ENCODE results near the gene CPA4.
"Not testable (repeated sequence)": the region's sequence is repeated elsewhere in the genome, so short reads cannot be mapped to it uniquely, and the experiment has no call there.

CPA4 gene

DNA sequence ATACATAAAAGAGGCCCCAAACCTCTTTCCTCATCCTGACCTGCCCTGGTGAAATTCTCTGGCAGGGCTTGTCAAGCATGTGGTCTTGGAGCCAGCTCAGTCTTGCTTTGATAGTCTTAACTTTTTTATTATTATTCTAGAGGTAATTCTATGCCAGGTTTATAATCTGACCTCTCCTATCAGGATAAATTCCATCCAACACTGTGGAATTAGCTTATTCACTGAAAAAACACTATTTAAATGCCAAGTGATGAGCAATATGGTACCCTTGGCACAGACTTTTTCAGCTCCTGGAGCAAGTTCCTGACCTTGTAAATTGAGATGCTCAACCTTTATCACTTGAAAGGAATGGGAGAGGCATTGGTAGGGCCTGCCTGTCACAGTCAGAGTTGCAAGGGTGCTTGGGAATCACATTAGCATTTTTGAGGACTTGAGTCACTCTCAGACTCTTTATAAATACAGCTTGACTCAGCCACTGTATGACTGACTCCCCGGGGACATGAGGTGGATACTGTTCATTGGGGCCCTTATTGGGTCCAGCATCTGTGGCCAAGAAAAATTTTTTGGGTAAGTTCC is at the start of gene CPA4:
Gene CPA4, plus strand, starts transcription at position 480 of the 576 bp plus-strand sequence. Its CDS starts 20 bp downstream, at position 500.
- DNase-seq: no peak

DNA sequence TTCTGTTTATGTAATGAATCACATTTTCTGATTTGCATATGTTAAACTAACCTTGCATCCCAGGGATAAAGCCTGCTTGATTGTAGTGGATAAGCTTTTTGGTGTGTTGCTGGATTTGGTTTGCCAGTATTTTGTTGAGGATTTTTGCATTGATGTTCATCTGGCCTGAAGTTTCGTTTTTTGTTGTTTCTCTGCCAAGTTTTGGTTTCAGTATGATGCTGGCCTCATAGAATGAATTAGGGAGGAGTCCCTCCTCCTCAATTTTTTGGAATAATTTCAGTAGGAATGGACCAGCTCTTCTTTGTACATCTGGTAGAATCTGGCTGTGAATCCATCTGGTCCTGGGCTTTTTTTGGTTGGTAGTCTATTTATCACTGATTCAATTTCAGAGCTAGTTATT is 49.5 kb upstream of the CPA4 start:
- not testable (repeated sequence) for DNase-seq

- DNase-seq: not testable (repeated sequence)
Measured at GRCh38 chr7:130246491-130246890, 46.5 kb upstream of the CPA4 start.

DNA sequence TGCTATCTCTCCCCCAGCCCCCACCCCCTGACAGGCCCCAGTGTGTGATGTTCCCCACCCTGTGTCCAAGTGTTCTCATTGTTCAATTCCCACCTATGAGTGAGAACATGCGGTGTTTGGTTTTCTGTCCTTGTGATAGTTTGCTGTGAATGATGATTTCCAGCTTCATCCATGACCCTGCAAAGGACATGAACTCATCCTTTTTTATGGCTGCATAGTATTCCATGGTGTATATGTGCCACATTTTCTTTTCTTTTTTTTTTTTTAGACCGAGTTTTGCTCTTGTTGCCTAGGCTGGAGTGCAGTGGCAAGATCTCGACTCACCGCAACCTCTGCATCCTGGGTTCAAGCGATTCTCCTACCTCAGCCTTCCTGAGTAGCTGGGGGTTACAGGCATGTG is 44.1 kb upstream of the CPA4 start:
- not testable (repeated sequence) for DNase-seq

- DNase-seq: not testable (repeated sequence)
Measured at GRCh38 chr7:130249626-130250025, 43.3 kb upstream of the CPA4 start.

DNA sequence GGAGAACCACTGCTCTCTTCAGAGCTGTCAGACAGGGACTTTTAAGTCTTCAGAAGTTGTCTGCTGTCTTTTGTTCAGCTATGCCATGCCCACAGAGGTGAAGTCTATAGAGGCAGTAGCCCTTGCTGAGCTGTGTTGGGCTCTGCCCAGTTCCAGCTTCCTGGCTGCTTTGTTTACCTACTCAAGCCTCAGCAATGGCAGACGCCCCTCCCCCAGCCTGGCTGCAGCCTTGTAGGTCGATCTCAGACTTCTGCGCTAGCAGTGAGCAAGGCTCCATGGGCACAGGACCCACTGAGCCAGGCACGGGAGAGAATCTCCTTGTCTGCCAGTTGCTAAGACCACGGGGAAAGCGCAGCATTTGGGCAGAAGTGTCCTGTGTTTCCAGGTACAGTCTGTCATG is 38.4 kb upstream of the CPA4 start:
- no peak for DNase-seq

- DNase-seq: no peak
Measured at GRCh38 chr7:130256704-130257103, 36.3 kb upstream of the CPA4 start.

DNA sequence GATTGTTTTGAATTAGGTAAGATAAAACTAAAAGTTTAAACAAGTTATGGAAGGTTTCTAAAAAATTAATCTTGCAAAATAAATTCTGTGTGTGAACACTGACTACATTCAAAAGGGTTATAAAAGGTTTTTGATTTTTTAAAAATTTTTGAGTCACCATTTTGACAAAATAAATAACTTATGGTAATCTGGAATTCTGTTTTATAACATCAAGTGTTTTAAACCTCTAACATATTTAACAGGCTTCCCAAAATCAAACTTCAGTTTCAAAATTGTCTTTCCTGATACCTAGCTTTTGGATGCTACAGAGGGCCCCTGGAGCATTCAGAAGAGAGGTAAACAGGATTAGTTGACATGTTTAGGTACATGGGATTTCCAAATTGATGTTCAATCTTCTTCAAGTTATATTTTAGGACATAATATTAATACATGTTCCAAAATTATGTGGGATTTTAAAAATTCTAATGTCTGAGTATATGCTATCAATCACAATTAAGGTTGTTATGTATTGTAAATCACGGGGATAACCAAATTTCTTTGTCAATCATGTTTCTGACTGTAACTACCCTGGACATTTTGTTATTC is 34.4 kb upstream of the CPA4 start:
- DNase-seq: no peak

DNA sequence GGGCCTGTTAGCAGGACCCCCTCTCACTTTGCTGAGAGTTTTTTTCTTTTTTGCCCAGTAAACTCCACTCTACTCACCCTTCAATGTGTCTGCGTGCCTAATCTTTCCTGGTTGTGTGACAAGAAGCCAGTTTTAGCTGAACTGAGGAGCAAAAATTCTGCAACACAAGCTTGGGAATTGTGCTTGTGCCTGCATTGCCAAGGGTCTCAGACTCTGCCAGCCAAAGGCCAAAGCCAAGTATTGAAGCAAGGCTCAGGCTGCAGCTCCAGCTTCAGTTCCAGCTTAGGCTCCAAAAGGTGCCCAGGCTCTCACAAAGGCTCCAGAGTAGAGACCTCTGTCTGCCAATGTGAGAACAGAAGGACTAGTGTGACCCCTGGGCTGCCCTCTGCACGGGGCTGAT is 30.5 kb upstream of the CPA4 start:
- DNase-seq: no peak

GRCh38 chr7:130263130-130263529 is 29.8 kb upstream of the CPA4 start:
- no peak for DNase-seq

DNA sequence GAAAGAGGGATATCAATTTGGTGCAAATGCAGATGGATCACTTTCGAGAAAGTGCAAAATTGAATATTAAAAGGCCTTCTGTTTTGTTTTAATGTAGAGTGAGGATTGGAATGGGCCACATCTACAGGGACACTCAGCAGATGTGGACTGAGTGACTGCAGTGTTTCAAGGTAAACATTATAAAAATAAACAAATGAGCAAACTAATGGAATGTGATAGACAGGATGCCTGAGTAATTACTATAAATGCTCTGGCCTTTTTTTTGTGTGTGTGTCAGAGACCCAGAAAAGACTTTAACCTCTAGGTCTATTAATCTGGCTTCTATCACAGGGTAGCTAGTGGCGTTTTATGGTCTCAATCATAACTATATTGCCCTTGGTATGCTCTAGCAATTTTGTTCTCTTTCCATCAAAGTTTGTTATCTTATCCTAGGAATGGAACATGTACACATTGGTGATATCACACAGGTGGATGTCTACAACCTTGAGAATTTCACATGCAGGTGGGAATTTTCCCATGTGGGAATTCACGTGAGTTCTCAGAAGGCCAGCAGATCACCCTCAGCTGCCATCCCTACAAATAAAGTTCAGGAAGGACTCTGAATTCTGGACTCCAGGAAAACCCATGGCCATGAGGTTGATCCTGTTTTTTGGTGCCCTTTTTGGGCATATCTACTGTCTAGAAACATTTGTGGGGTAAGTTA is 26.6 kb upstream of the CPA4 start, which contains the start of gene CPA2:
Gene CPA2, plus strand, starts transcription at position 606 of the 703 bp plus-strand sequence. Its CDS starts 19 bp downstream, at position 625.
- DNase-seq: no peak

GRCh38 chr7:130266961-130267321 is 26.0 kb upstream of the CPA4 start:
- no peak for DNase-seq

GRCh38 chr7:130268463-130269317 is 24.3 kb upstream of the CPA4 start:
- no peak for DNase-seq

DNA sequence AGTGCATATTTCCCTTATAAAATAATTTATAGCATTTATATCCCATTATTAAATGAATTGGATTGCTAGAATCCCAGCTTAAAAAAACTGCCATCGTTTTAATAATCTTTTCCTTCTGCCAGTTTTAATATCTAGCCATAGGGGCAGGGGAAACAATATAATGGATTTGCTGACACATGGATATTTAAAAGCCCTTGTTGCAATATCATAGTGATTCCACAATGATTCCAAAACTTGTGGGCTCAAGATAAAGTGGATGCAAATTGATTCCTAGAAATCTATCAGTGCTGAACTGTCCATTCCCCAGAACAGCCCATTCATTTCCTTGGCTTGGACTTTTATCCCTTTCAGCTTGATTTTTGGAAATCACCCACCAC is 23.7 kb upstream of the CPA4 start:
- DNase-seq: no peak

DNA sequence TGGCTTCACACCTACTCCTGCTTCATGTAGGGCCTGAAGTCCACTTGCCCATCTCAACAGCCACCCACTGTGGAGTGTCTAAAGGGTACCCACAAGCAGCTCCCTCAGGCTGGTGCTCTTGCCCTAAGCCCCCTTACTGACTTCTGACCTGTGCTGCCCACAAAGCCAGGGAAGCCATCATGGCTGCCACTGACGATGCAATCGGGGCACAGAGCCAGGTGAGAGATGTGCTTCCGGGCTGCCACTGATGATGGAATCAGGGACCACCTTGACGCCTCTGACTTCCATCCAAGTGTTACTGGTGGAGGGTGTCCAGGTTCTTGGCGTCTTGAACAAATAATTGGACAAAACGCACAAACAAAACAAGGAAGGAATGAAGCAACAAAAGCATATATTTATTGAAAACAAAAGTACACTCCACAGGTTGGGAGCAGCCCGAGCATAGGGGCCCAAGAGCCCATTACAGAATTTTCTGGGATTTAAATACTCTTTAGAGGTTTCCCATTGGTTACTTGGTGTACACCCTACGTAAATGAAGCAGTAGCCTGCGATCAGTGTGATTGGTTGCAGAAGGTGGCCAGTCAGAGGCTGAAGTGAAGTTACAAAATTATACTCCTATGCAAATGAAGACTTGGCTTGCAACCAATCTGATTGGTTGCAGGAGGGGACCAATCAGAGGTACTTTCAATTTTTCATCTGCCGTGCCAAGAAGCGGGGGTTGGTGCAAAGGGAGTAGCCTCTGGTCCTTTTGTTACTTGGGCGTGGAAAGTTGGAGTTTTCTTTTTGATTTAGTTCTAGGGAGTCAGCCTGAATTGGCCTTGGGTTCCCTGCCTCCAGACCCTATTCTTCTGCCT is 21.8 kb upstream of the CPA4 start:
- DNase-seq: no peak

DNA sequence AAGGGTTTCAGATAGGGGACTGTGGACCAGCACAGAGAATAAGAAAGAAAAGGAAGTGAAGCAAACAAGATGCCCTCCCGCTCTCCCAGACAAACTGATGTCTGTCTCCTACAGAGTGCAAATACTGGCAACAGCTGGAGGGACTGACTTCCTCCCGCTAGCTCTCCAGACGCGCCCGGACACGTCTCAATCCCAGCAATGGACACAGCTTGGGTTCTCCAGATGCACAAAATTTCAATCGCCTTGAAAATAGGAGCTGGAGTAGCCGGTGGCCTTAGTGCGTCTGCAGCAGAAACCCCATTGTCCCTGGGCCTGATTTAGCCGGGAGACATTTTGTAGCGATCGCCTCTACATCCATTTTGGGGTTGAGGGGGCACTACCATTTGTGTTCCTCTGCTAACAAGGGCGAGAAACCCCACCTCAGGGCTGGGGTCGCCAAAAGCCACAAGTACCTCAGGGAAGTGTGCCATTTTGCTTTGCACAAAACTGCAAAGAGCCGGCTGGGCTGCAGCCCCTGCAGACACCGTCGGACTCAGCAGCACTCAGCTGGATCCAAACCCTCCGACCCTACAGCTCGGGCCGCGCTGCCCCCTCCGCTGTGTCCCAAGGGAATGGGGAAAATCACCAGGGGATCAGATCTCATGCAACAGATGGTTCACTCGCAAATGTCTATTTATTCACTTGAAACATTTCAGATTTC is 20.4 kb upstream of the CPA4 start:
- peak; percentile 63 for DNase-seq

DNA sequence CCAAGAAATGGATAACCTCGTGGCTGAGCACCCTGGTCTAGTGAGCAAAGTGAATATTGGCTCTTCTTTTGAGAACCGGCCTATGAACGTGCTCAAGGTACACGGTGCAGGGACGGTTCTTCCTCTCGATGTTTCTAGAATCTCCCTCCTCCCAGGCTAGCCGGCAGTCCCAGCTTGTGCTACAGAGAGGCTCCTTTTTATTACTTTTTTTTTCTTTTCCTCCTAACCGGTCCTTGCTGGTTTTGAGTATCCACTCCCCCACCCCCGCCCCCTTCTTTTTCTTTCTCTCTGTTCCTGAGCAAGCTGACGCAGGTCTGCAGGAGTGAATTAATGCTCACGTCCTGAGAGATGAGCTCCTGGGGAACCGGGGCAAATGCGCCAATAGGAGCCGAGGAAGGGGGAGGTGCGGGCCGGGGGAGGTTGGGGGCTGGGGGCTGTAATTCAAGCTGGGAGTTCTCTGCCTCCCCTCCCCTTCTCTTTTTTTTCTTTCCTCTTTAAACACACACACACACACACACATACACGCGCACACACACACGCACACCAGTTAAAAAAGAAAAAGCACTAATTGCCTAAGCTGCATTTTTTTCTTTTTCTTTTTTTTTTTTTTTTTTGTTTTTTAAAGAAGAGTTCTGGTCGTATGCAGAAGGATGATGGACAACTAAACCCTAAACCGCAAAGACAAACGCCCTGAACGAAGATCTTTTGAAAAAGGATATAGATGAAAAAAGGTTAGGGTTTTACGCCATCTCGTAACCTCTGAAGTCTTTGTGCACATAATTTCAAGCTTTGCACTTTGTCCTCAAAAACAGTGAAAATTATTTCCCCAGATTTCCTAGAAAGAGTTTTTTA is 19.7 kb upstream of the CPA4 start:
- peak; percentile 93 for DNase-seq

DNA sequence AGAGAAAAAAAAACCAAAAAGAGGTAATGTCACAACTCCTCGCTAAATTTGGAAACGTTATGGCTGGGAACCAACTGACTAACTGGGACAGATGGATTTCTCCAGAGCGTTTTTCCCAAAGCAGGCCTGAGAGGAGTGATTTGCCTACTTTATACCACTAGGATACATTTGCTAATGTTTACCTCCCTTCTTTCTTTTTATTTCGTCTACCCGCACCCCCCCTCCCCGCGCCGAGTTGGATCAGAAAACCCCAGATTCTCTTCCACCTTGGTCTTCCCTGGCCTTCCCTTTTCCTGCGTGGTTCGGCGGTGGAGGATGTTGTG is 19.1 kb upstream of the CPA4 start:
- DNase-seq: peak; percentile 72

- no peak for DNase-seq
Measured at GRCh38 chr7:130274296-130274695, 18.7 kb upstream of the CPA4 start.

DNA sequence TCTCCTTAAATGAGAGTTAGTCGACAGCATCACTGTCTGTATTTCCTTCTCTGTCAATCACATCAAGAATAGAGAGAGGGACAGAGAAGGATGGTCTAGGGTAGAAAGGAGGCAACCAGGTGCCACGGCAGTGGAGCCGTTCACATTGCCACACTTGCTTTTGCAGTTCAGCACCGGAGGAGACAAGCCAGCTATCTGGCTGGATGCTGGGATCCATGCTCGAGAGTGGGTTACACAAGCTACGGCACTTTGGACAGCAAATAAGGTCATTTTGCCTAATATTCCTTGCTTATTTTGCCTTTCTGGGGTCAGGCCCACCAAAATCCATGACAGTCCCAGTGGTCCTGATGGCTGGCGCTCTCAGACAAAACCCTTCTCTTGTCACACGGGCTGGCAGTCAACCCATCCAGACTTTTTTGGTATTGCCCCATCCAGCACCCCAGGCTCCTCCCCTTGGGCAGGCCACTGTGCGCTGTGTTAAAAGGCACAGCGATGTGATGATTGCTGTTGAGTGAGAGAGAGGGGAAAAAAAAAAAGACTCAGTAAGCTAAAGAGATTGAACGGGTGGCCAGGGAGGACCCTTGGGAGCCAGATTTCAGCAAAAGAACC is 17.9 kb upstream of the CPA4 start:
- DNase-seq: no peak
